Measurements from ENCODE around the gene LGR4.
"Not testable (repeated sequence)": the region's sequence is repeated elsewhere in the genome, so short reads cannot be mapped to it uniquely, and the experiment has no call there.

Gene LGR4, protein sequence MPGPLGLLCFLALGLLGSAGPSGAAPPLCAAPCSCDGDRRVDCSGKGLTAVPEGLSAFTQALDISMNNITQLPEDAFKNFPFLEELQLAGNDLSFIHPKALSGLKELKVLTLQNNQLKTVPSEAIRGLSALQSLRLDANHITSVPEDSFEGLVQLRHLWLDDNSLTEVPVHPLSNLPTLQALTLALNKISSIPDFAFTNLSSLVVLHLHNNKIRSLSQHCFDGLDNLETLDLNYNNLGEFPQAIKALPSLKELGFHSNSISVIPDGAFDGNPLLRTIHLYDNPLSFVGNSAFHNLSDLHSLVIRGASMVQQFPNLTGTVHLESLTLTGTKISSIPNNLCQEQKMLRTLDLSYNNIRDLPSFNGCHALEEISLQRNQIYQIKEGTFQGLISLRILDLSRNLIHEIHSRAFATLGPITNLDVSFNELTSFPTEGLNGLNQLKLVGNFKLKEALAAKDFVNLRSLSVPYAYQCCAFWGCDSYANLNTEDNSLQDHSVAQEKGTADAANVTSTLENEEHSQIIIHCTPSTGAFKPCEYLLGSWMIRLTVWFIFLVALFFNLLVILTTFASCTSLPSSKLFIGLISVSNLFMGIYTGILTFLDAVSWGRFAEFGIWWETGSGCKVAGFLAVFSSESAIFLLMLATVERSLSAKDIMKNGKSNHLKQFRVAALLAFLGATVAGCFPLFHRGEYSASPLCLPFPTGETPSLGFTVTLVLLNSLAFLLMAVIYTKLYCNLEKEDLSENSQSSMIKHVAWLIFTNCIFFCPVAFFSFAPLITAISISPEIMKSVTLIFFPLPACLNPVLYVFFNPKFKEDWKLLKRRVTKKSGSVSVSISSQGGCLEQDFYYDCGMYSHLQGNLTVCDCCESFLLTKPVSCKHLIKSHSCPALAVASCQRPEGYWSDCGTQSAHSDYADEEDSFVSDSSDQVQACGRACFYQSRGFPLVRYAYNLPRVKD

DNA sequence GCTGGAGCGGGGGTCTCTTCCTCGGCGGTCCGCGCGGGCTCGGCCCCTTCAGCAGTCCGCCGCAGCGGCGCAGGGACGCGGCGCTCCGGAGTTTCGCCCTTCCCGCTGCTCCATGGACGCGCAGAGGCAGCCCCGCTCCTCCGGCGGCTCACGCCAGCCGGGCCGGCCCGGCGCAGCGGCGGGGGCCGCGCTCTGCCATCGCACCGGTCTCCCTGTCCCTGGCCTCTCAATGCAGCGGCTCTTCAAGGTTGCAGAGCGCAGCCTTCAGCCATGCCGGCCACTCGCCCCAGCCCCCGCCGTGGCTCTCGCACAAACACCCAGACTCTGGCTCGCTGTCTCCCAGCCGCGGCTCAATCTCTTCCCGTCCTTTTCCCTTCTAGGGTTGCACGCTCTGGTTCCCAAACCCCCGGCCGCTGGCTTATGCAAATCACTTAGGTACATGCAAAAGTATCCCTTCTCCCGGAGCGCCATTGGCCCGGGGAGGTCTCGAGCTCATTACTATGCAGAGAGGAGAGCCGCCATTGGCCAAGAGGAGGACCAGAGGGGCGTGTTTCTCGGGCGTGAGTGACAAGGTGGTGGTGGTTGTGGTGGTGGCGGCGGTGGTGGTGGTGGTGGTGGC is at the start of gene LGR4:
TSS of gene LGR4 (minus strand) at position 393 of the 619 bp plus-strand sequence. CDS start 488 bp downstream, outside the sequence.
- peak in 1 of 2 donors; percentile 47 for DNase-seq (ENCODE audit: extremely low read depth in 1 of 2, low read depth in 1 of 2)

DNA sequence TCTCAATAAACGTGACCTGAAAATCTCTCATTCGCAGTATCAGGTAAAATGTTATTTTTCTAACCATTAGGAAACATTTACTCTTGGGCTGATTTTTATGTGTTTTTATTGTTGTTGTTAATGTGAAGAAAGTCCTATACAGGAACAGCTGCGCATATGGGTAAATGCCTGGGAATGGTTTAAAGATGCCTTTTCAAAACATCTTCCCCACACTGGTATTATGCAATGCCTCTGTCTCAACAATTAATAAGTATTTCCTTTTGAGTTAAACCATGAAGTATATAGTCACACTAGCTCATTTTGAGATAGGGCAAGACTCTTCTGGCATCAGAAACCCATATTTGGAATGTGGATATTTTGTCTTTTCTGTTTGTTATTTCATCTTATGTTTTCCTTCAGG is 47.6 kb upstream of the LGR4 start:
- DNase-seq (ENCODE audit: extremely low read depth in 1 of 2, low read depth in 1 of 2), result no peak

- DNase-seq (ENCODE audit: extremely low read depth in 1 of 2, low read depth in 1 of 2), result no peak
These were observed 45.9 kb upstream of the LGR4 start for GRCh38 chr11:27518518-27518917.

DNA sequence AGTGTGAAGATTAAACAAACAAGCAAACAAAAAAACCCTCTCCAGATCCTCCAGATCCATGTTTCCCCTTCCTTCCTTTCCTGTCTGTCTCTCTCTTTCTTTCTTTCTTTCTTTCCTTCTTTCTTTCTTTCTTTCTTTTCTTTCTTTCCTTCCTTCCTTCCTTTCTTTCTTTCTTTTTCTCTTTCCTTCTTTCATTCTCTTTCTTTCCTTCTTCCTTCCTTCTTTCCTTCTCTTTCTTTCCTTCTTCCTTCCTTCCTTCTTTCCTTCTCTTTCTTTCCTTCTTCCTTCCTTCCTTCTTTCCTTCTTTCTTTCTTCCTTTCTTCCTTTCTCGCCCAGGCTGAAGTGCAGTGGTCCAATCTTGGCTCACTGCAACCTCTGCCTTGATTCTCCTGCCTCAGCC is 44.9 kb upstream of the LGR4 start:
- DNase-seq (ENCODE audit: extremely low read depth in 1 of 2, low read depth in 1 of 2), result not testable (repeated sequence)

- no peak for DNase-seq (ENCODE audit: extremely low read depth in 1 of 2, low read depth in 1 of 2)
These were observed 42.0 kb upstream of the LGR4 start for GRCh38 chr11:27514558-27514957.

DNA sequence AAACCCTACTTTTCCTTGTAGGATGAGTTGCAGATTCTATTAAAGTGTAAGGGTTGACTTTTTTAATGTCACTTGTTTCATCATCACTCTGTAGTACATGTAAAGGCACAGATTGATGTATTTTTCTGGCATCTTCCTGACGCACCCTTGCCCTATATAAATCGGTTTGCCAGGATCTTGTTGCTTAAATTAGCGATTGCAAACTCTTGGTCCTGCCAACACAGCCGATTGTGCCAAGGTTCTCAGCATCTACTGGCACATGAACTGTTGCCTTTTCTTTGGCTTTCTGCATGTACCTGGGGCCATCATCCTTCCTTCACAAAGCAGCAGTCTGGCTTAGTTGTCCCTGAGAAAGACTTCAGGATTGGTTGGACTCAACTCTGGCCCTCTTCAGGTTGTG is 41.5 kb upstream of the LGR4 start:
- DNase-seq (ENCODE audit: extremely low read depth in 1 of 2, low read depth in 1 of 2), result no peak

DNA sequence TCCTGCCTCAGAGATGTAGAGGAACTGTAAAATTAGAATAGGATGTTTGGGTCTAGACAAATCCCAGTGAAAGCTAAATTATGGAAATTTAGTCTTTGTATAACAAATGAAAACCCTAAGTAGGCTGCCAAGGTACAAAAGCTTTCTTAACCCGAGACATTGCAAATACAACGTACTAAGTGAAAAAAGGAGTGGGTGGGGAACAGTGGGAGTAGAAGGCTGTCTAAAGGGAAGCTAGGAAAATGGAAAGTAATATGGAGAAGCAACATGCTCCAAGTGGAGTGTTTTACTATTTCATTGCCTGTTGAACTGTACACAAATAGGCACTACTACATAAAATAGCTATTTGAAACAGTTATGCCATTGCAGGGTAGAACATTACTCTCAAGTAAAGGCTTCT is 40.8 kb upstream of the LGR4 start:
- no peak for DNase-seq (ENCODE audit: extremely low read depth in 1 of 2, low read depth in 1 of 2)

- DNase-seq (ENCODE audit: extremely low read depth in 1 of 2, low read depth in 1 of 2), result no peak
These were observed 39.6 kb upstream of the LGR4 start for GRCh38 chr11:27512238-27512637.

DNA sequence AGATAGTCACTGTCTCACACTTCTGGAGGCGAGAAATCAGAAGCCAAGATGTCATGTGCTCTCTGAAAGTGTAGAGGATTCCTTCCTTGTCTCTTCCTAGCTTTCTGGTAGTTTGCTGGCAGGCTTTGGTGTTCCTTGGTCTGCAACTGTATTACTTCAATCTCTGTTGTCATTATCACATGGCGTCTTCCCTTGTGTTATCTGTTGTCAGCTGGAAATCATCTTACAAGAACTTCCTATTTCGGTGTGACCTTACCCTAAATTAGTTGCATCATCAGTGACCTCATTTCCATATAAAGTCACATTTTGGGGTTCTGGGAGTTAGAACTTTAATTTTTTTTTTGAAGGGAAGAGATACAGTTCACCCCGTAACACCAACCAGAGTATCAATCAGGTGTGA is 37.3 kb upstream of the LGR4 start:
- no peak for DNase-seq (ENCODE audit: extremely low read depth in 1 of 2, low read depth in 1 of 2)

DNA sequence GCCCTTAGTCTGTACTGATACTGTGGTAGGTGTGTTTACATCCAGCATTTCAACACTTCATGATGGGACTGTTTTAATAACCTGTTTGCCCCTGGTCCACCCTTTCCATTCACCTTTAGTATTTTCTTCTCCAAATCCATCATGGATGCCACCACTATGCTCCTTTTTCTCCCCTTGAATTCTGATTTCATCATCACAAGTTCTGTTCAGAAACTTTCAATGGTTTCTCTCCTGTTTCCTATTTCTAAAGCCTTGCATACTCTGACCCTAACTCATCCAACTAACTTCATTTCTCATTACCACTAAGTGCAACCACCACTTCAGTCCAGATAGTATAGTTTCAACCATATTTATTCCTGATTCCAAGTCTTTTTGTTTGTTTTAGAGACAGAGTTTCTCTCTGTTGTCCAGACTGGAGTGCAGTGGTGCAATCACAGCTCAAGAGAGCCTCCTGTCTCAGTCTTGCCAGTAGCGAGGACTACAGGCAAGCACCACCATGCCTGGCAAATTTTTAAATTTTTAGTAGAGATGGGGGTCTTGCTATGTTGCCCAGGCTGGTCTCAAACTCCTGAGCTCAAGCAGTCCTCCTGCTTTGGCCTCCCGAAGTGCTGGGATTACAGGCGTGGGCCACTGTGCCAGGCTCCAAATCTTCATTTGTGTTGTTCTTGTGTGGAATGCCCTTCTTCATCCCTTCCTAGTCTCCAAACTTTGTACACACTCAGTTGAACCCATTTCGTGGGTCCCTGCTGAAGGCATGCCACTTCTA is 35.1 kb upstream of the LGR4 start:
- no peak for DNase-seq (ENCODE audit: extremely low read depth in 1 of 2, low read depth in 1 of 2)

DNA sequence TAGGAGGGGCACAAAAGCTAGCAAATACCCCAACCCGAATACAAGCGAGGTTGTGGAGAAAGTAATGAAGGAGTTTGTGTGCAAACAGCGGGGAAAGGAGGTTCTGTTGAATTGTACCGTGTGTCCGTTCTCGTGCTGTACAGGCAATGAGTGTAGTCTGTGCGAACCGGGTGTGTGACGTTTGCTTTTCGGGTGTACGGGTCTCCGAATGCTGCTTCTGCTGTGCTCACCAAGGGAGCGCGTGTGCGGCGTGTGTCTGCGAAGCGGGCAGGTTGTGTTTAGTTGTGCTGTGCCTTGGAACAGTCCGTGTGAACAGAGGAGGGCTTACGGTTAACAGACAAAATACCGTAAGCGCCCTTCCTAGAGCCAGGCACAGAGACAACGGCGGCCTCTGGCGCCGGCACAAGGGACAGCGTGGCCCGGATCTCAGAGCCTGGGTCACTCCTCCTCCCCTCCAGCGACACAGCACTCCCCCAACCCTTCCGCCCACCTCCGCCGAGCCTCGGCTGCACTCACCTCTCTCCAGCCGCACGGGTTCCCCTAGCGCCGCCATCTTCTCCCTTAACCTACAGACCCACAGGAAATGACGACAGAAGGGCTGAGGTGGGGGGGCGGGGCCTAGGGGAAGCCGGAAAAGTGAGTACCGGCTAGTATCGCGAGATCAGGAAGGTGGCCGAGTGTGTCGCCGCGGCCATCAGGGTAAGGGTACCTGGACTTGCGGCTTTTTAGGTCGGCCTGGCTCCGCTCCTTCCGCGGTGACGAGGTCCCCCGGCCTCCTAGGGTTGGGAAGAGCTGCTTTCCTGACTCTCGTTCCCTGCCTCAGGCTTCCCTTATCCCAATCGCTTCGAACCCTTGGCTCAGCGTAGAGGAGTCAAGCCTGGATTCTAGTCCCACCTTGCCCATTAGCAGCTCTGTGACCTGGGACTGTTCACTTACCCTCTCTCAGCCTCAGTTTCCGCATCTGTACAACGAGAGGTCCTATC is 33.9 kb upstream of the LGR4 start, which contains the start of gene LIN7C:
TSS of gene LIN7C (minus strand) at position 570 of the 983 bp plus-strand sequence. CDS start at position 553, 17 bp downstream.
- peak; percentile 87 to 94 for DNase-seq (ENCODE audit: extremely low read depth in 1 of 2, low read depth in 1 of 2)

- no peak for DNase-seq (ENCODE audit: extremely low read depth in 1 of 2, low read depth in 1 of 2)
These were observed 33.2 kb upstream of the LGR4 start for GRCh38 chr11:27505781-27506180.

DNA sequence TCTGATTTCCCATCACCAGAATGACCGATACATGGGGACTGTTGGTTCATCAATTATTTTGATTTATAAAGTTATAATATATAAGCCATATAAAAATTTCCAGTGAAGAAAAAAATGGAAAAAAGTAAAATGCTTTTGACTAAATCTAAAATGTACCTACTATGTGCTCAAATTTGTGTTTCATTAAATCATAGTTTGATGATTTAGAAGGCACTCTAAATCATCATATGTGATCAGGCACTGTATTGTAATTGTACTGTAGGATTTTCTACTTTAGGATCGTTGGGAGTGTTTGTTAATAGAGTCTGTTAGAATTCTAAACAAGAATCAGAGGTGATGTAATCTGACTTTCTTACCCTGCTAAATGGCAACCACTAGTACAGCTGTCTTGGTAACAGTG is 31.6 kb upstream of the LGR4 start:
- DNase-seq (ENCODE audit: extremely low read depth in 1 of 2, low read depth in 1 of 2), result no peak

DNA sequence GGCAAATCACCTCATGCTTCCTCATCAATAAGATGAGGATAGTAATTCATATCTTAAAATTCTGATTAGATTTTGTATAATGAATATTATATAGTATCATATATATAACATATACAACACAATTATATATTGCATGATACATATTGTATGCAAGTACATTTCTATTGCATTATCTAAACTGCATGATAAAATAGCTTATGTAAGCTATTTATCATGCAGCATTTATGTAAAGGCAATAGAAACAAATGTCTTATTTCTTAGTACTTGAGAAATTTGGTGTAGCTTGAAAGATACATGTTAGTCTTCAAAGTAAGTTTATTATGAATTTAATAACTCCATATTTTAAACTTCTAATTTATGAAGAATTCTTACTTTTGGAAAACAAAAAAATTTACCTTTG is 28.5 kb upstream of the LGR4 start:
- no peak for DNase-seq (ENCODE audit: extremely low read depth in 1 of 2, low read depth in 1 of 2)

GRCh38 chr11:27497911-27498310 is 25.3 kb upstream of the LGR4 start:
- no peak for DNase-seq (ENCODE audit: extremely low read depth in 1 of 2, low read depth in 1 of 2)

- DNase-seq (ENCODE audit: extremely low read depth in 1 of 2, low read depth in 1 of 2), result no peak
These were observed 24.8 kb upstream of the LGR4 start for GRCh38 chr11:27497284-27497866.

GRCh38 chr11:27496461-27496860 is 23.9 kb upstream of the LGR4 start:
- no peak for DNase-seq (ENCODE audit: extremely low read depth in 1 of 2, low read depth in 1 of 2)

DNA sequence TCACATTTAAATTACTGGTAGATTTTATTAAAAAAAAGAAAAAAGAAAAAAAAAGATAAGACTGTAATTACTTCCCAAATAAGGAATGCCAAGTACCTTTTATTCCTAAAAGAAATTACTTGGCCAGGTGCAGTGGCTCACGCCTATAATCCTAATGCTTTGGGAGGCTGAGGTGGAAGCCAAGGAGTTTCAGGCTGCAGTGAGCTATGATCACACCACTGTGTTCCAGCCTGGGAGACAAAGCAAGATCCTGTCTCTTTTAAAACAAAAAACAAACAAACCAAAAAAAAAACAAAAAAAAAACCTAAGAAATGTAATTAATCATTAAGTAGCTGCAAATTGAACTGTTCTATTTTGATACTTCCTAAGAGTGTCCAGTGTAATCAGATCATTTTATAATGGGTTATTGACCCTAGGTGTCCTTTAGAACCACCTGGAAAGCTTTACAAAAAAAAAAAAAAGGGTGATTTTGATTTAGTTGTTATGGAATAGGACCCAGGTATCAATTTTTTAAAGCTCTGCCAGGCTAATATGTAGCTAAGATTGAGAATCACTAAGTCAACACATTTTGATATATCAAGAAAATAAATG is 23.2 kb upstream of the LGR4 start:
- DNase-seq (ENCODE audit: extremely low read depth in 1 of 2, low read depth in 1 of 2), result no peak

DNA sequence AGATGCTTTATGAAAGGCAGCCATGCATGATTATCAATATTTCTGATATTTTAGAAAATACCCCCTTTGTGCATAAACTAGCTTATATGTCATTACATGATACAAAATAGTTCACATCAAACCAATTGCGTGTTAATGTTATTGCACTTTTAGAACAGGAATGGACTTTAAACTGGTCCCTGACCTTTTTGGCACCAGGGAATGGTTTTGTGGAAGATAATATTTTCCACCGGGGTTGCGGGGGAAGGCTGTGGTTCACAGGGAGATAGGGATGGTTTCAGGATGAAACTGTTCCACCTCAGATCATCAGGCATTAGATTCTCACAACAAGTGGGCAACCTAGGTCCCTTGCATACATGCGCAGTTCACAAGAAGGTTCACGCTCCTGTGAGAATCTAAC is 16.5 kb upstream of the LGR4 start:
- DNase-seq (ENCODE audit: extremely low read depth in 1 of 2, low read depth in 1 of 2), result no peak

Data from stimulated activated CD8-positive, alpha-beta memory T cell treated with anti-CD3 and anti-CD28 coated beads, Interleukin-7, amount 100 ng/mL, for 48 hours (primary cell).